GM12878 (cell line): ENCODE measurements around the gene ADGRB2. TPM values are rescaled to one million over a fixed set of nuclear protein-coding genes. Genes with fewer than 3 reads are reported as not detected.

Experiments used
- ATAC-seq: fragments of 200-7000 bp; cut with Tn5 transposase; 3 replicates; pipeline ENCODE4 v1.9.1; 2020; ENCODE audit warnings: mild to moderate bottlenecking, moderate library complexity
- BruUV-seq: library from RNA; stranded (reverse); fragments of 400-500 nt; replicated peaks from 2 replicates; lab custom pipeline; 2021; lab: Mats Ljungman, UMichigan
- CTCF ChIA-PET: fragments of 300-600 bp; sonication (Branson Sonifier 250); formaldehyde crosslinking; extraction: SDS; loops from one replicate; lab custom pipeline; 2021; ENCODE audit warnings: inconsistent platforms; lab: Yijun Ruan, JAX
- POLR2A ChIA-PET: fragments of 350-600 bp; formaldehyde crosslinking; extraction: SDS; loops from one replicate; lab custom pipeline; 2021; ENCODE audit warnings: inconsistent platforms; lab: Charles Lee
- RAD21 ChIA-PET: fragments of 300-600 bp; sonication (Branson Sonifier 250); formaldehyde crosslinking; loops from one replicate; lab custom pipeline; 2023; ENCODE audit warnings: antibody characterized with exemption; ENCODE audit not compliant: unreplicated experiment; lab: Charles Lee
- SMC1A ChIA-PET: fragments of 300-600 bp; sonication (Branson Sonifier 250); formaldehyde crosslinking; loops from one replicate; lab custom pipeline; 2023; ENCODE audit not compliant: unreplicated experiment, uncharacterized antibody; lab: Charles Lee
- DNase-seq: peaks from one replicate; pipeline ENCODE4 v3.0.0-alpha.2; 2011; ENCODE audit warnings: low read depth, low spot score
- FAIRE-seq: peaks from 3 replicates; lab custom pipeline; 2011; peaks lifted over from hg19 to GRCh38; lab: Jason Lieb, UNC
- H2AFZ ChIP-seq: 2 replicates; pipeline ENCODE4 v1.6.0; 2011; ENCODE audit warnings: low read depth, low read length, control low read depth; ENCODE audit not compliant: control insufficient read depth
- H3K27ac ChIP-seq: 2 replicates; pipeline ENCODE4 v1.5.1; 2011; ENCODE audit warnings: control low read depth; ENCODE audit not compliant: control insufficient read depth, insufficient read depth
- H3K27me3 ChIP-seq, 2 experiments: replicated peaks in 1 of 2; 2 replicates each; pipeline versions ENCODE4 v1.6.0 to v1.6.1; 2011; ENCODE audit warnings: low read length in 1 of 2; ENCODE audit not compliant: control insufficient read depth in 2 of 2, insufficient read depth in 2 of 2
- H3K36me3 ChIP-seq, 2 experiments: 2 replicates each; pipeline ENCODE4 v1.5.1; 2011; ENCODE audit warnings: low read length in 1 of 2; ENCODE audit not compliant: control insufficient read depth in 2 of 2, insufficient read depth in 2 of 2
- H3K4me1 ChIP-seq: 2 replicates; pipeline ENCODE4 v1.6.1; 2011; ENCODE audit warnings: mild to moderate bottlenecking, low read length, moderate library complexity, mixed read lengths; ENCODE audit not compliant: control insufficient read depth, insufficient read depth
- H3K4me2 ChIP-seq: 2 replicates; pipeline ENCODE4 v1.6.0; 2011; ENCODE audit warnings: control low read depth; ENCODE audit not compliant: control insufficient read depth, insufficient read depth
- H3K4me3 ChIP-seq: fragments of 200-600 bp; sonication (generic); 2 replicates; pipeline ENCODE4 v1.5.1; 2016
- H3K79me2 ChIP-seq: 2 replicates; pipeline ENCODE4 v1.6.0; 2011; ENCODE audit warnings: low read length; ENCODE audit not compliant: control insufficient read depth, insufficient read depth
- H3K9ac ChIP-seq: 2 replicates; pipeline ENCODE4 v1.8.0; 2011; ENCODE audit warnings: low read length, control low read depth, mixed read lengths; ENCODE audit not compliant: control insufficient read depth, insufficient read depth
- H3K9me3 ChIP-seq: replicated peaks from 3 replicates; pipeline ENCODE4 v1.5.1; 2011; ENCODE audit warnings: mild to moderate bottlenecking, low read length; ENCODE audit not compliant: control insufficient read depth, insufficient read depth
- H4K20me1 ChIP-seq: 2 replicates; pipeline ENCODE4 v1.6.0; 2011; ENCODE audit not compliant: control insufficient read depth, insufficient read depth
- ASH2L ChIP-seq: fragments of 300-600, 200-600 bp; sonication (generic); IDR thresholded peaks from 2 replicates; pipeline ENCODE4 v1.6.1; 2017; ENCODE audit warnings: low read depth, mild to moderate bottlenecking, borderline replicate concordance
- BACH1 ChIP-seq: fragments of 450-650 bp; IDR thresholded peaks from 2 replicates; pipeline ENCODE4 v1.6.1; 2017; ENCODE audit warnings: mild to moderate bottlenecking, borderline replicate concordance
- CBFB ChIP-seq: IDR thresholded peaks from 2 replicates; pipeline ENCODE4 v1.6.1; 2016; ENCODE audit warnings: antibody characterized with exemption, low read depth
- CHD2 ChIP-seq: IDR thresholded peaks from 2 replicates; pipeline ENCODE4 v1.6.1; 2011; ENCODE audit warnings: low read depth, low read length, improper control_type of control experiment, borderline replicate concordance
- IKZF1 ChIP-seq: fragments of 450-650 bp; conservative IDR thresholded peaks from 2 replicates; pipeline ENCODE4 v1.6.1; 2017; ENCODE audit warnings: antibody characterized with exemption, mild to moderate bottlenecking
- IRF3 ChIP-seq: fragments of 450-650 bp; IDR thresholded peaks from 2 replicates; pipeline ENCODE4 v1.6.1; 2014; ENCODE audit warnings: mild to moderate bottlenecking
- IRF4 ChIP-seq: IDR thresholded peaks from 2 replicates; pipeline ENCODE4 v1.6.1; 2011; ENCODE audit warnings: low read depth, low read length
- RUNX3 ChIP-seq: IDR thresholded peaks from 2 replicates; pipeline ENCODE4 v1.6.1; 2012; ENCODE audit warnings: low read length, inconsistent platforms
- SIN3A ChIP-seq: IDR thresholded peaks from 2 replicates; pipeline ENCODE4 v1.6.1; 2012; ENCODE audit warnings: low read depth, low read length, improper control_type of control experiment
- SMARCA5 ChIP-seq: fragments of 450-650 bp; IDR thresholded peaks from 2 replicates; pipeline ENCODE4 v1.6.1; 2017; ENCODE audit warnings: mild to moderate bottlenecking
- ZBED1 ChIP-seq: IDR thresholded peaks from 2 replicates; pipeline ENCODE4 v1.6.1; 2016; ENCODE audit warnings: borderline replicate concordance
- WGBS: methylation state at CpG from one replicate; pipeline ENCODE4 v1.1.6; 2016; ENCODE audit warnings: low lambda C conversion rate; ENCODE audit not compliant: insufficient replicate concordance, insufficient coverage; ENCODE audit errors: missing lambda C conversion rate; 5-methylcytosine and 5-hydroxymethylcytosine counted together
- in situ Hi-C: fragments of 300-500 bp; cut with MboI; formaldehyde crosslinking; loops from 9 replicates; pipeline ENCODE4 v1.14.3; 2018; ENCODE audit warnings: mixed read lengths
- intact Hi-C: fragments of 100-400 bp; cut with micrococcal nuclease; formaldehyde crosslinking; loops from one replicate; pipeline ENCODE4 v1.14.2; 2022; ENCODE audit not compliant: unreplicated experiment
- polyA plus RNA-seq, 11 experiments: library from polyadenylated mRNA; depleted of rRNA in 4 of 11; unstranded in 6 of 11; stranded (reverse) in 5 of 11; fragments of >200 nt; fragmentation: Nextera tagmentation in 4 of 11; fragmentation: Illumina TruSeq in 1 of 11; extraction: Ambion mirVana in 4 of 11; extraction: Trizol in 1 of 11; gene quantifications; 1 replicate in 1 of 11; 2 replicates in 10 of 11; pipeline versions ENCODE4 v1.2.1 to v1.2.3, GENCODE V29; 2011 to 2016; ENCODE audit warnings: inconsistent platforms in 2 of 11, missing spikeins in 2 of 11, low read depth in 1 of 11
- total RNA-seq, 4 experiments: library from RNA; depleted of rRNA in 3 of 4; stranded (reverse); fragments of >200 nt in 3 of 4; fragmentation: Illumina TruSeq in 1 of 4; extraction: Trizol in 1 of 4; gene quantifications; 2 replicates each; pipeline versions ENCODE4 v1.2.1 to v1.2.3, GENCODE V29; 2013 to 2021
- TF ChIP-seq, protein P1 (sequence below): IDR thresholded peaks from 2 replicates; pipeline ENCODE4 v1.6.1; 2011; ENCODE audit warnings: borderline replicate concordance, low read depth, mild to moderate bottlenecking, moderate library complexity, mixed read lengths, low read length; ENCODE audit not compliant: insufficient read depth; ENCODE audit errors: extremely low read length

The ADGRB2 gene
- total and polyA plus RNA-seq, 10 of the 15 experiments (the other 5 are each of a cell fraction or from before 2014, with no cell fraction given): 0.11 to 0.33 (median 0.18) TPM; not detected in 4

- H3K9ac ChIP-seq: no peak overlapping the region
- in situ Hi-C loops: no loop called here
- H3K4me1 ChIP-seq: peaks cover 4% of the 10 kb centered on the region; the same call in 1 of the 2 replicates
- ChIA-PET RAD21 (no interaction called here), SMC1A (interaction anchor here (0.9 to 1.7 kb wide), 2 partner anchors 11 to 70 kb away, joined by 3 to 6 read pairs; no protein-coding TSS in a partner anchor), CTCF (interaction anchor here (4.8 to 6.9 kb wide), 2 partner anchors 28 to 70 kb away, joined by 31 to 70 read pairs; no protein-coding TSS in a partner anchor)
- no peak overlapping the region for H3K4me2 ChIP-seq
- no TSS peak for BruUV-seq
- H3K79me2 ChIP-seq: no peaks in the 10 kb centered on the region
- no peaks in the 10 kb centered on the region for H3K9me3 ChIP-seq
- no peaks in the 10 kb centered on the region for H3K36me3 ChIP-seq
- no peak overlapping the region for H3K27ac ChIP-seq
- no peak for FAIRE-seq
- no peak for ATAC-seq
- TF ChIP-seq IRF4 (no peak), SMARCA5 (no peak), IKZF1 (no peak), CBFB (no peak), SIN3A (no peak), IRF3 (no peak), BACH1 (no peak), ZBED1 (no peak), CHD2 (no peak), RUNX3 (no peak), ASH2L (no peak)
- TF ChIP-seq, protein P1, sequence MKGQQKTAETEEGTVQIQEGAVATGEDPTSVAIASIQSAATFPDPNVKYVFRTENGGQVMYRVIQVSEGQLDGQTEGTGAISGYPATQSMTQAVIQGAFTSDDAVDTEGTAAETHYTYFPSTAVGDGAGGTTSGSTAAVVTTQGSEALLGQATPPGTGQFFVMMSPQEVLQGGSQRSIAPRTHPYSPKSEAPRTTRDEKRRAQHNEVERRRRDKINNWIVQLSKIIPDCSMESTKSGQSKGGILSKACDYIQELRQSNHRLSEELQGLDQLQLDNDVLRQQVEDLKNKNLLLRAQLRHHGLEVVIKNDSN: no peak
- TF ChIP-seq, all 136 proteins: peak for 0
- POLR2A ChIA-PET: no interaction called here
- intact Hi-C loops: no loop called here
- no peak overlapping the region for H3K4me3 ChIP-seq
- H3K27me3 ChIP-seq: peaks cover 3 to 6% of the 10 kb centered on the region in 2 experiments; a peak in 3 of 4 replicates
- H4K20me1 ChIP-seq: no peaks in the 10 kb centered on the region; the same call in 1 of the 2 replicates
- DNase-seq: no peak
- 2% methylated on average over 4 of the region's 4 CpGs for WGBS
- H2AFZ ChIP-seq: no peak overlapping the region
These were observed 45.7 kb downstream of the ADGRB2 start for GRCh38 chr1:31718327-31718897.
